Spleen (tissue), 7 donors: Measurements from ENCODE around the gene MTA1.

Source experiments
- CTCF ChIP-seq, 11 experiments: fragments of 200-600 bp in 7 of 11; fragments of 450-650 bp in 4 of 11; sonication (generic) in 4 of 11; IDR thresholded peaks in 8 of 11; conservative IDR thresholded peaks in 3 of 11; 1 replicate in 7 of 11; 2 replicates in 4 of 11; pipeline versions ENCODE4 v1.4.0 to v1.8.0; 2016 to 2021; ENCODE audit warnings: antibody characterized with exemption in 11 of 11, inconsistent platforms in 4 of 11, mild to moderate bottlenecking in 1 of 11
- POLR2A ChIP-seq, 3 donors: fragments of 450-650 bp; IDR thresholded peaks; one replicate each; pipeline ENCODE4 v1.5.1; 2017; ENCODE audit warnings: antibody characterized with exemption in 3 of 3, mild to moderate bottlenecking in 1 of 3
- POLR2AphosphoS5 ChIP-seq, 3 donors: sonication (generic); formaldehyde crosslinking; IDR thresholded peaks; one replicate each; pipeline ENCODE4 v1.5.1; 2017; ENCODE audit warnings: antibody characterized with exemption in 3 of 3
- donor health status: DM: no; HTN: no; CAD: no; lungs with moderate emphysema.
- donor health status: DM: no; HTN: no; CAD: no.
- donor health status: DM: no; HTN: no; CAD: no.

- no peak for TF ChIP-seq CTCF (IDR thresholded peaks at IDR 0.05 in 8 of 11, conservative IDR thresholded peaks at IDR 0.05 in 3 of 11)
- TF ChIP-seq POLR2A (IDR thresholded peaks at IDR 0.05) = no peak
- TF ChIP-seq POLR2AphosphoS5 (IDR thresholded peaks at IDR 0.05) = peak in 1 of 3 donors; percentile 31
These were observed 41.0 kb downstream of the MTA1 start for GRCh38 chr14:105460616-105461015.
